SU-DHL-6 (cell line): ENCODE measurements around the gene IP6K2.

Source experiments
- H2AFZ ChIP-seq: fragments of 200-600 bp; sonication (generic); 2 replicates; pipeline ENCODE4 v1.6.1; 2014; ENCODE audit warnings: low read depth, mild to moderate bottlenecking, moderate library complexity, mixed read lengths, antibody characterized with exemption, low read length; ENCODE audit not compliant: severe bottlenecking
- H3F3A ChIP-seq: fragments of 200-600 bp; shearing (Covaris generic); 2 replicates; pipeline ENCODE4 v1.6.0; 2016; ENCODE audit warnings: antibody characterized with exemption, mild to moderate bottlenecking; ENCODE audit not compliant: insufficient read depth
- H3K27ac ChIP-seq: fragments of 200-600 bp; sonication (generic); 2 replicates; pipeline ENCODE4 v1.5.1; 2016; ENCODE audit warnings: low read depth, mild to moderate bottlenecking, low read length, moderate library complexity, mixed read lengths
- H3K27me3 ChIP-seq: fragments of 200-600 bp; sonication (generic), shearing (Covaris generic); 2 replicates; pipeline ENCODE4 v1.6.0; 2014; ENCODE audit warnings: mild to moderate bottlenecking, low read length
- H3K36me3 ChIP-seq: fragments of 200-600 bp; sonication (generic); 2 replicates; pipeline ENCODE4 v1.6.1; 2014; ENCODE audit warnings: mild to moderate bottlenecking, low read length, mixed read lengths
- H3K4me2 ChIP-seq: fragments of 300-600, 200-600 bp; shearing (Covaris generic), sonication (generic); 2 replicates; pipeline ENCODE4 v1.6.0; 2014; ENCODE audit warnings: low read length, low read depth, mild to moderate bottlenecking; ENCODE audit not compliant: poor library complexity, severe bottlenecking
- H3K4me3 ChIP-seq: fragments of 200-600 bp; sonication (generic); 2 replicates; pipeline ENCODE4 v1.5.1; 2014; ENCODE audit warnings: antibody characterized with exemption, low read length, mild to moderate bottlenecking, mixed read lengths; ENCODE audit not compliant: insufficient read depth, poor library complexity, severe bottlenecking
- H3K79me2 ChIP-seq: fragments of 200-600 bp; sonication (generic); 2 replicates; pipeline ENCODE4 v1.6.1; 2014; ENCODE audit warnings: mild to moderate bottlenecking, low read length, moderate library complexity; ENCODE audit not compliant: insufficient read depth
- H3K9ac ChIP-seq: fragments of 200-600 bp; sonication (generic); 2 replicates; pipeline ENCODE4 v1.7.0; 2014; ENCODE audit warnings: mild to moderate bottlenecking, low read length
- H3K9me2 ChIP-seq: fragments of 200-600 bp; sonication (generic); replicated peaks from 2 replicates; pipeline ENCODE4 v1.6.1; 2014; ENCODE audit warnings: low read length; ENCODE audit not compliant: insufficient read depth
- H3K9me3 ChIP-seq: fragments of 200-600 bp; sonication (generic); 2 replicates; pipeline ENCODE4 v1.6.1; 2014; ENCODE audit warnings: low read length, mixed read lengths; ENCODE audit not compliant: insufficient read depth
- H4K20me1 ChIP-seq: fragments of 200-600 bp; sonication (generic); 2 replicates; pipeline ENCODE4 v1.6.1; 2014; ENCODE audit warnings: low read depth, mild to moderate bottlenecking, antibody characterized with exemption, low read length, moderate library complexity, mixed read lengths
- EZH2phosphoT487 ChIP-seq: fragments of 200-600 bp; sonication (generic), shearing (Covaris generic); conservative IDR thresholded peaks from 2 replicates; pipeline ENCODE4 v1.6.1; 2018; ENCODE audit warnings: mild to moderate bottlenecking, antibody characterized with exemption, low read length, moderate library complexity, mixed read lengths
- TF ChIP-seq, protein P1 (sequence below): fragments of 200-600 bp; sonication (generic); IDR thresholded peaks from one replicate; pipeline ENCODE4 v1.5.1; 2017; ENCODE audit warnings: antibody characterized with exemption, mild to moderate bottlenecking, low read length, moderate library complexity; ENCODE audit not compliant: insufficient read depth, poor library complexity, severe bottlenecking

IP6K2 gene

DNA sequence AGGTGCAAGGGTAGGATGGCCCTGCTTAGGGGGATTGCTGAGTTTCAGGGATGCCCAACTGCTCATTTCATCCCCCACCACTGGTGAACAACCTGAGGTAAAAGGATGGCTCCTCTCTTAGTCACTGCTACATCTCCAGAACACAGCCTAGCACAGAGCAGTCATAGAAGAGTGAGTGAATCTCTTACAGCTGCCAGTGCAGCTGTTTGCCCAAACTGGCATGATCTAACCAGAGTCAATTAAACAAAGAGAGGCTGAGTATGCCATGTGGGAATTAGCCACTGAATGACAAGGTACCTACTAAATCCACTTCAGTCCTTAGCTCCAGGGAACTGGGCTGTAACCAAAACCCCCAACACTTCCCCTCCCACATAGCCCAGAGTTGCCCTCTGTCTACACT, 24.5 kb downstream of the IP6K2 start:
- peaks cover 10% of the 10 kb centered on the region; the same call in 1 of the 2 replicates for H3F3A ChIP-seq
- no peak overlapping the region for H3K27ac ChIP-seq
- no peak overlapping the region for H3K4me3 ChIP-seq
- H3K9me2 ChIP-seq = no peaks in the 10 kb centered on the region
- H3K9ac ChIP-seq = no peak overlapping the region
- no peaks in the 10 kb centered on the region for H3K27me3 ChIP-seq
- no peak for TF ChIP-seq EZH2phosphoT487
- TF ChIP-seq, protein P1, sequence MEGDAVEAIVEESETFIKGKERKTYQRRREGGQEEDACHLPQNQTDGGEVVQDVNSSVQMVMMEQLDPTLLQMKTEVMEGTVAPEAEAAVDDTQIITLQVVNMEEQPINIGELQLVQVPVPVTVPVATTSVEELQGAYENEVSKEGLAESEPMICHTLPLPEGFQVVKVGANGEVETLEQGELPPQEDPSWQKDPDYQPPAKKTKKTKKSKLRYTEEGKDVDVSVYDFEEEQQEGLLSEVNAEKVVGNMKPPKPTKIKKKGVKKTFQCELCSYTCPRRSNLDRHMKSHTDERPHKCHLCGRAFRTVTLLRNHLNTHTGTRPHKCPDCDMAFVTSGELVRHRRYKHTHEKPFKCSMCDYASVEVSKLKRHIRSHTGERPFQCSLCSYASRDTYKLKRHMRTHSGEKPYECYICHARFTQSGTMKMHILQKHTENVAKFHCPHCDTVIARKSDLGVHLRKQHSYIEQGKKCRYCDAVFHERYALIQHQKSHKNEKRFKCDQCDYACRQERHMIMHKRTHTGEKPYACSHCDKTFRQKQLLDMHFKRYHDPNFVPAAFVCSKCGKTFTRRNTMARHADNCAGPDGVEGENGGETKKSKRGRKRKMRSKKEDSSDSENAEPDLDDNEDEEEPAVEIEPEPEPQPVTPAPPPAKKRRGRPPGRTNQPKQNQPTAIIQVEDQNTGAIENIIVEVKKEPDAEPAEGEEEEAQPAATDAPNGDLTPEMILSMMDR = no peak
- no peak overlapping the region for H2AFZ ChIP-seq
- H3K36me3 ChIP-seq = peaks cover 31% of the 10 kb centered on the region; the same call in 1 of the 2 replicates
- H4K20me1 ChIP-seq = peaks cover 7% of the 10 kb centered on the region; the same call in 1 of the 2 replicates
- H3K9me3 ChIP-seq = no peaks in the 10 kb centered on the region
- H3K79me2 ChIP-seq = peaks cover 26% of the 10 kb centered on the region
- no peak overlapping the region for H3K4me2 ChIP-seq

GRCh38 chr3:48690846-48691458, 26.1 kb downstream of the IP6K2 start:
- H4K20me1 ChIP-seq = peaks cover 3% of the 10 kb centered on the region; the same call in 1 of the 2 replicates
- no peak overlapping the region for H3K27ac ChIP-seq
- TF ChIP-seq, protein P1 = no peak
- no peak for TF ChIP-seq EZH2phosphoT487
- H3K4me3 ChIP-seq = no peak overlapping the region
- no peaks in the 10 kb centered on the region for H3K9me3 ChIP-seq
- no peak overlapping the region for H3K4me2 ChIP-seq
- H3K27me3 ChIP-seq = no peaks in the 10 kb centered on the region
- no peaks in the 10 kb centered on the region for H3K9me2 ChIP-seq
- H2AFZ ChIP-seq = no peak overlapping the region
- peaks cover 23% of the 10 kb centered on the region for H3F3A ChIP-seq
- peaks cover 27% of the 10 kb centered on the region; the same call in 1 of the 2 replicates for H3K36me3 ChIP-seq
- H3K9ac ChIP-seq = no peak overlapping the region
- peaks cover 11% of the 10 kb centered on the region for H3K79me2 ChIP-seq

DNA sequence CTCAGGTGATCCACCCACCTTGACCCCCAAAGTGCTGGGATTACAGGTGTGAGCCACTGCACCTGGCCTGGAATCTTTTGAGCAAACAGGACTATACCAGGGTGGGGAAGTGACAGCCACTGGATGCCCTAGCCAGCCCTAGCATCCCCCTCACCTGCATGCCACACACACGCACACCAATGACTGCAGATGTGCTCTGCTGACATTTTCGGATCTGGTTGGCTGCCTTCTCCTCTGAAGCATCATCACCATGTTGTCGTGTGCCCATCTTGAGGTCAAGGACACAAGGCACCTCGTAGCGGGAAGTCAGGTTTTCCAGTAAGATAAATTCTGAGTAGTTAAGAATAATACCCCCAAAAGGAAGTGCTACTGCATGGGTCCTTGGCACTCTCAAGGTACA, 27.6 kb downstream of the IP6K2 start:
- Histone ChIP-seq H3K4me3 (no peak overlapping the region), H3K9me2 (no peaks in the 10 kb centered on the region), H3K9me3 (no peaks in the 10 kb centered on the region), H4K20me1 (0 out of 2 replicates have a peak, but pooled peaks cover 3% of the 10 kb centered on the region), H3K27me3 (no peaks in the 10 kb centered on the region), H3F3A (peaks cover 26% of the 10 kb centered on the region), H3K79me2 (peaks cover 9% of the 10 kb centered on the region), H3K27ac (no peak overlapping the region), H3K4me2 (no peak overlapping the region), H3K9ac (no peak overlapping the region), H3K36me3 (peaks cover 19% of the 10 kb centered on the region; the same call in 1 of the 2 replicates), H2AFZ (no peak overlapping the region)
- TF ChIP-seq EZH2phosphoT487 = no peak
- TF ChIP-seq, protein P1 = no peak
